Cardiac muscle cell (in vitro differentiated cells and primary cell): ENCODE results near the gene OVCH1. TPM values are rescaled to one million over a fixed set of nuclear protein-coding genes. Genes with fewer than 3 reads are reported as not detected.

Experiments
- DNase-seq, 2 donors: peaks; one replicate each; pipeline versions ENCODE4 v3.0.0 to v3.0.0-alpha.2; 2010 to 2017; ENCODE audit warnings: low read depth in 1 of 2, low spot score in 1 of 2
- H3K27ac ChIP-seq: fragments of 200-600 bp; sonication (generic); 2 replicates; pipeline ENCODE4 v1.5.1; 2016
- H3K27me3 ChIP-seq: fragments of 200-600 bp; sonication (generic); 2 replicates; pipeline ENCODE4 v1.6.0; 2016; ENCODE audit warnings: control low read depth
- H3K36me3 ChIP-seq: fragments of 200-600 bp; sonication (generic); 2 replicates; pipeline ENCODE4 v1.5.1; 2016; ENCODE audit warnings: control low read depth
- H3K4me1 ChIP-seq: fragments of 200-600 bp; sonication (generic); 2 replicates; pipeline ENCODE4 v1.8.1; 2017; ENCODE audit warnings: low read depth, mild to moderate bottlenecking, mixed run types
- H3K4me3 ChIP-seq: fragments of 200-600 bp; sonication (generic); 2 replicates; pipeline ENCODE4 v1.5.1; 2016; ENCODE audit warnings: mild to moderate bottlenecking
- H3K9me3 ChIP-seq: fragments of 200-600 bp; sonication (generic); 2 replicates; pipeline ENCODE4 v1.5.1; 2017; ENCODE audit warnings: low read depth, mild to moderate bottlenecking, control low read depth
- polyA plus RNA-seq: library from polyadenylated mRNA; unstranded; fragments of >200 nt; fragmentation: Nextera tagmentation; extraction: Ambion mirVana; gene quantifications from 2 replicates; pipeline ENCODE4 v1.2.1, GENCODE V29; 2016
- total RNA-seq: library from RNA; depleted of rRNA; stranded (reverse); fragments of >200 nt; gene quantifications from 2 replicates; pipeline ENCODE4 v1.2.3, GENCODE V29; 2016
- TF ChIP-seq, protein P1 (sequence below): IDR thresholded peaks from 2 replicates; pipeline ENCODE4 v1.5.1; 2012; ENCODE audit warnings: low read depth, mild to moderate bottlenecking, low read length

Gene OVCH1
- total and polyA plus RNA-seq, 2 experiments from 2014 or later, result not detected

GRCh38 chr12:29543036-29543435 is 45.5 kb upstream of the OVCH1 start:
- Histone ChIP-seq H3K27me3 (no peaks in the 10 kb centered on the region), H3K36me3 (no peaks in the 10 kb centered on the region), H3K27ac (no peak overlapping the region), H3K4me3 (no peak overlapping the region), H3K4me1 (no peaks in the 10 kb centered on the region), H3K9me3 (no peaks in the 10 kb centered on the region)
- TF ChIP-seq, protein P1, sequence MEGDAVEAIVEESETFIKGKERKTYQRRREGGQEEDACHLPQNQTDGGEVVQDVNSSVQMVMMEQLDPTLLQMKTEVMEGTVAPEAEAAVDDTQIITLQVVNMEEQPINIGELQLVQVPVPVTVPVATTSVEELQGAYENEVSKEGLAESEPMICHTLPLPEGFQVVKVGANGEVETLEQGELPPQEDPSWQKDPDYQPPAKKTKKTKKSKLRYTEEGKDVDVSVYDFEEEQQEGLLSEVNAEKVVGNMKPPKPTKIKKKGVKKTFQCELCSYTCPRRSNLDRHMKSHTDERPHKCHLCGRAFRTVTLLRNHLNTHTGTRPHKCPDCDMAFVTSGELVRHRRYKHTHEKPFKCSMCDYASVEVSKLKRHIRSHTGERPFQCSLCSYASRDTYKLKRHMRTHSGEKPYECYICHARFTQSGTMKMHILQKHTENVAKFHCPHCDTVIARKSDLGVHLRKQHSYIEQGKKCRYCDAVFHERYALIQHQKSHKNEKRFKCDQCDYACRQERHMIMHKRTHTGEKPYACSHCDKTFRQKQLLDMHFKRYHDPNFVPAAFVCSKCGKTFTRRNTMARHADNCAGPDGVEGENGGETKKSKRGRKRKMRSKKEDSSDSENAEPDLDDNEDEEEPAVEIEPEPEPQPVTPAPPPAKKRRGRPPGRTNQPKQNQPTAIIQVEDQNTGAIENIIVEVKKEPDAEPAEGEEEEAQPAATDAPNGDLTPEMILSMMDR, result no peak
- no peak for DNase-seq

- Histone ChIP-seq H3K36me3 (no peaks in the 10 kb centered on the region), H3K4me3 (no peak overlapping the region), H3K27me3 (no peaks in the 10 kb centered on the region), H3K4me1 (no peaks in the 10 kb centered on the region), H3K27ac (no peak overlapping the region), H3K9me3 (no peaks in the 10 kb centered on the region)
- TF ChIP-seq, protein P1, result no peak
- DNase-seq, result no peak
Measured at GRCh38 chr12:29537298-29537697, 39.8 kb upstream of the OVCH1 start.

- TF ChIP-seq, protein P1, result no peak
- H3K36me3 ChIP-seq, result no peaks in the 10 kb centered on the region
- H3K27ac ChIP-seq, result no peak overlapping the region
- H3K9me3 ChIP-seq, result no peaks in the 10 kb centered on the region
- H3K4me1 ChIP-seq, result no peaks in the 10 kb centered on the region
- peak; percentile 11 to 71 for DNase-seq
- H3K27me3 ChIP-seq, result no peaks in the 10 kb centered on the region
- H3K4me3 ChIP-seq, result no peak overlapping the region
Measured at GRCh38 chr12:29534935-29535334, 37.4 kb upstream of the OVCH1 start.

GRCh38 chr12:29533815-29534489 is 36.5 kb upstream of the OVCH1 start:
- DNase-seq, result no peak
- Histone ChIP-seq H3K4me3 (no peak overlapping the region), H3K36me3 (no peaks in the 10 kb centered on the region), H3K4me1 (no peaks in the 10 kb centered on the region), H3K27ac (no peak overlapping the region), H3K27me3 (no peaks in the 10 kb centered on the region), H3K9me3 (no peaks in the 10 kb centered on the region)
- TF ChIP-seq, protein P1, result no peak

DNA sequence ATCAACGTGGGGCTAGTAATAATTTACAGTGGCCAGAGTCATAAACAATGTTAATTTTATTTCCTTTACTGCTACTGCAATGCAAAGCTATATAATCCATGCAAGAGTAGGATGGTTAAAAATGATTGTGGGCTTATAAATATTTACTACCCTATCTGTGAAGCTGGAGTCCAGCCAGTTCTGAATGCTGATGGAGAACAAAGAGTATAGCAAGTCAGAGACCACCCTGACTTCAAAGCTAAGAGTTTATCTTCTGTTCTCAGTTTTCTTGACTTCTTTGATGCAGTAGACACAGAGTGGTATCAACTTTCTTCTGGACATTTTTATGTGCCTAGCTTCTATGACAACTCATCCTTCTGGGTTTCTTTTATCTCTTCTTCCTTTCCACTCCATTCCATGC is 34.0 kb upstream of the OVCH1 start:
- no peaks in the 10 kb centered on the region for H3K27me3 ChIP-seq
- no peak overlapping the region for H3K4me3 ChIP-seq
- no peaks in the 10 kb centered on the region for H3K4me1 ChIP-seq
- TF ChIP-seq, protein P1, result no peak
- no peak overlapping the region for H3K27ac ChIP-seq
- H3K9me3 ChIP-seq, result no peaks in the 10 kb centered on the region
- H3K36me3 ChIP-seq, result no peaks in the 10 kb centered on the region
- DNase-seq, result no peak
